Smooth muscle cell (in vitro differentiated cells): Measurements from ENCODE around the gene ALDH4A1. TPM values are rescaled to one million over a fixed set of nuclear protein-coding genes. Genes with fewer than 3 reads are reported as not detected.
A peak's percentile ranks its signal among the peaks of the same experiment; 100 is the strongest.

Experiments
- DNase-seq: peaks from one replicate; lab custom pipeline; 2025; ENCODE audit not compliant: unreplicated experiment; lab: John Stamatoyannopoulos, UW
- H2AFZ ChIP-seq: fragments of 200-600 bp; sonication (generic); 2 replicates; pipeline ENCODE4 v1.6.0; 2016; ENCODE audit warnings: antibody characterized with exemption, low read depth, mild to moderate bottlenecking
- H3F3A ChIP-seq: fragments of 200-600 bp; sonication (generic); 2 replicates; pipeline ENCODE4 v1.6.0; 2017; ENCODE audit warnings: antibody characterized with exemption, low read depth
- H3K27ac ChIP-seq: fragments of 200-600 bp; sonication (generic); 2 replicates; pipeline ENCODE4 v1.5.1; 2016; ENCODE audit warnings: low read depth, mild to moderate bottlenecking
- H3K27me3 ChIP-seq: fragments of 200-600 bp; sonication (generic); 2 replicates; pipeline ENCODE4 v1.6.1; 2016; ENCODE audit warnings: low read depth, mild to moderate bottlenecking
- H3K36me3 ChIP-seq: fragments of 200-600 bp; sonication (generic); 2 replicates; pipeline ENCODE4 v1.5.1; 2016; ENCODE audit warnings: low read depth
- H3K4me1 ChIP-seq: fragments of 200-600 bp; sonication (generic); 2 replicates; pipeline ENCODE4 v1.5.1; 2016; ENCODE audit warnings: low read depth
- H3K4me2 ChIP-seq: fragments of 200-600 bp; sonication (generic); 2 replicates; pipeline ENCODE4 v1.6.0; 2016; ENCODE audit warnings: mild to moderate bottlenecking
- H3K4me3 ChIP-seq: fragments of 200-600 bp; sonication (generic); 2 replicates; pipeline ENCODE4 v1.5.1; 2016; ENCODE audit warnings: mild to moderate bottlenecking
- H3K79me2 ChIP-seq: fragments of 200-600 bp; sonication (generic); 2 replicates; pipeline ENCODE4 v1.6.0; 2016; ENCODE audit warnings: low read depth, mild to moderate bottlenecking
- H3K9ac ChIP-seq: fragments of 200-600 bp; sonication (generic); 2 replicates; pipeline ENCODE4 v1.6.0; 2016; ENCODE audit warnings: low read depth
- H3K9me3 ChIP-seq: fragments of 200-600 bp; sonication (generic); replicated peaks from 2 replicates; pipeline ENCODE4 v1.5.1; 2016; ENCODE audit warnings: low read depth
- H4K20me1 ChIP-seq: fragments of 200-600 bp; sonication (generic); 2 replicates; pipeline ENCODE4 v1.6.0; 2016; ENCODE audit warnings: low read depth
- CTCF ChIP-seq: fragments of 200-600 bp; sonication (generic); IDR thresholded peaks from 2 replicates; pipeline ENCODE4 v1.5.1; 2017; ENCODE audit warnings: borderline replicate concordance, mild to moderate bottlenecking, antibody characterized with exemption; ENCODE audit not compliant: insufficient read depth, poor library complexity, severe bottlenecking
- WGBS: methylation state at CpG from one replicate; pipeline ENCODE4 v1.1.7; 2016; ENCODE audit warnings: low lambda C conversion rate; 5-methylcytosine and 5-hydroxymethylcytosine counted together
- polyA plus RNA-seq: library from polyadenylated mRNA; unstranded; fragments of >200 nt; fragmentation: Nextera tagmentation; extraction: Ambion mirVana; gene quantifications from 2 replicates; pipeline ENCODE4 v1.2.1, GENCODE V29; 2016
- total RNA-seq: library from RNA; depleted of rRNA; stranded (reverse); fragments of >200 nt; gene quantifications from 2 replicates; pipeline ENCODE4 v1.2.3, GENCODE V29; 2014

Gene ALDH4A1
- total and polyA plus RNA-seq, 2 experiments from 2014 or later: 4.8 to 7.2 TPM

- Histone ChIP-seq H3K27me3 (no peaks in the 10 kb centered on the region), H3K4me2 (peak overlapping the region; percentile 71), H3F3A (peaks cover 20% of the 10 kb centered on the region), H3K79me2 (peaks cover 66% of the 10 kb centered on the region), H4K20me1 (peaks cover 39% of the 10 kb centered on the region), H3K9me3 (no peaks in the 10 kb centered on the region), H2AFZ (no peak overlapping the region), H3K9ac (peak overlapping the region; percentile 22), H3K4me3 (no peak overlapping the region), H3K4me1 (peaks cover 31% of the 10 kb centered on the region), H3K27ac (peak overlapping the region; percentile 85), H3K36me3 (no peaks in the 10 kb centered on the region)
- TF ChIP-seq CTCF: no peak
- WGBS: 5% methylated on average over 8 of the region's 8 CpGs
- DNase-seq: peak; percentile 40
These were observed 20.0 kb upstream of the ALDH4A1 start for GRCh38 chr1:18922319-18922726.

- Histone ChIP-seq H4K20me1 (peaks cover 39% of the 10 kb centered on the region), H3K4me2 (peak overlapping the region; percentile 71), H3K36me3 (no peaks in the 10 kb centered on the region), H3K9me3 (no peaks in the 10 kb centered on the region), H3K27me3 (no peaks in the 10 kb centered on the region), H3K4me1 (peaks cover 25% of the 10 kb centered on the region), H3K79me2 (peaks cover 61% of the 10 kb centered on the region), H2AFZ (no peak overlapping the region), H3K9ac (peak overlapping the region; percentile 22), H3K27ac (peak overlapping the region; percentile 85), H3K4me3 (no peak overlapping the region), H3F3A (peaks cover 15% of the 10 kb centered on the region)
- TF ChIP-seq CTCF: no peak
- WGBS: 91% methylated on average over 17 of the region's 17 CpGs
- DNase-seq: no peak
These were observed 19.3 kb upstream of the ALDH4A1 start for GRCh38 chr1:18921516-18922251.

GRCh38 chr1:18920931-18921330 is 18.6 kb upstream of the ALDH4A1 start:
- TF ChIP-seq CTCF: no peak
- Histone ChIP-seq H2AFZ (no peak overlapping the region), H3K79me2 (peaks cover 64% of the 10 kb centered on the region), H3K9ac (no peak overlapping the region), H3K36me3 (no peaks in the 10 kb centered on the region), H3K4me3 (no peak overlapping the region), H3K4me1 (peaks cover 25% of the 10 kb centered on the region), H3K9me3 (no peaks in the 10 kb centered on the region), H3K4me2 (no peak overlapping the region), H3F3A (peaks cover 15% of the 10 kb centered on the region), H3K27me3 (no peaks in the 10 kb centered on the region), H4K20me1 (peaks cover 39% of the 10 kb centered on the region), H3K27ac (no peak overlapping the region)
- WGBS: 97% methylated on average over 7 of the region's 7 CpGs
- no peak for DNase-seq

- no peak for TF ChIP-seq CTCF
- no peak overlapping the region for H3K4me2 ChIP-seq
- no peak overlapping the region for H3K9ac ChIP-seq
- H2AFZ ChIP-seq: no peak overlapping the region
- no peaks in the 10 kb centered on the region for H3K27me3 ChIP-seq
- 95% methylated on average over 12 of the region's 12 CpGs for WGBS
- no peak for DNase-seq
- H4K20me1 ChIP-seq: peaks cover 39% of the 10 kb centered on the region
- peaks cover 25% of the 10 kb centered on the region for H3K4me1 ChIP-seq
- peaks cover 56% of the 10 kb centered on the region for H3K79me2 ChIP-seq
- no peak overlapping the region for H3K4me3 ChIP-seq
- H3K27ac ChIP-seq: no peak overlapping the region
- no peaks in the 10 kb centered on the region for H3K9me3 ChIP-seq
- peaks cover 15% of the 10 kb centered on the region for H3F3A ChIP-seq
- no peaks in the 10 kb centered on the region for H3K36me3 ChIP-seq
These were observed 17.6 kb upstream of the ALDH4A1 start for GRCh38 chr1:18919956-18920355.
